ENCODE data around the gene PJVK. TPM values are rescaled to one million over a fixed set of nuclear protein-coding genes. Genes with fewer than 3 reads are reported as not detected.
"Not testable (repeated sequence)": the region's sequence is repeated elsewhere in the genome, so short reads cannot be mapped to it uniquely, and the experiment has no call there.

Gene PJVK, protein sequence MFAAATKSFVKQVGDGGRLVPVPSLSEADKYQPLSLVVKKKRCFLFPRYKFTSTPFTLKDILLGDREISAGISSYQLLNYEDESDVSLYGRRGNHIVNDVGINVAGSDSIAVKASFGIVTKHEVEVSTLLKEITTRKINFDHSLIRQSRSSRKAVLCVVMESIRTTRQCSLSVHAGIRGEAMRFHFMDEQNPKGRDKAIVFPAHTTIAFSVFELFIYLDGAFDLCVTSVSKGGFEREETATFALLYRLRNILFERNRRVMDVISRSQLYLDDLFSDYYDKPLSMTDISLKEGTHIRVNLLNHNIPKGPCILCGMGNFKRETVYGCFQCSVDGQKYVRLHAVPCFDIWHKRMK
- total RNA-seq, result 0.58 and 0.65 TPM in 2 replicates

DNA sequence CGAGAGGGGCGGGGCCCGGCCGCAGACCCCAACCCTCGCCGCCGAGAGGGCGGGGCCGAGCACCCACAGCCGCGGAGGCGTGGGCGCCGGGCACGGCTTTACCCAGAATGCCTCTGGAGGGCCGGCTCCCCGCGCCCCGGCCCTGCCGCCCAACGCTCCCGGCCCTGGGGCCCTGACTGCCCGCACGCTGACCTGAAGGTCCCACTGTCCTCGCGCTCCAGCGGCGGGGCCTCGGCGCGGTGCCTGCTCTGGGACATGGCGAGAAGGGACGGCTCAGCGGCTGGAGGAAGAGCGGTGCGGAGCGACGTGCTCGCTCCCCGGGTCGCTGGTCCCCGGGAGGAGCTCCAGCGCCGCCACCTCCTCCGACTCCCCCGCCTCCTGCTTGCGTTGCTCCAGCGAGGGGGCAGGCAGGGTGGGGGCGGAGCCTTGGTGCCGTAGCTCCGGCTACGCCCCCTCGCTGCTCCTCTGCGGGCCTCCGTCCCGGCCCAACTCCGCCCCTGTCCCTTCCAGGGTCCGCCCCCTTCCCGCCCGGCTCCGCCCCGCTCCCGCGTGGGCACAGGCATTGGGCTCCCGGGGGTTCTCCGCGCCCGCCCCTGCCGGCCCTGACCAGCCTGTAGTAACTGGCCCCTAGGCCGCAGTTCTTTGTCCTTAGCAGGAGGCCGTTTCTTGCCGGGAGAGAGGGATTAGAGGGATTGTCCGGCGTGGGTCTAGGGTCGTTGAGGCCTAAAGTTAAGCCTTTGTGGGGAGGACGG, at the start of gene PJVK, which contains the start of gene PRKRA:
PJVK (plus strand) TSS at position 605 of the 752 bp plus-strand sequence. CDS start 2,032 bp downstream, outside the sequence.
PRKRA (minus strand) TSS at position 402 of the 752 bp plus-strand sequence; CDS start at position 257, 145 bp downstream.
- TF ChIP-seq, protein P1, sequence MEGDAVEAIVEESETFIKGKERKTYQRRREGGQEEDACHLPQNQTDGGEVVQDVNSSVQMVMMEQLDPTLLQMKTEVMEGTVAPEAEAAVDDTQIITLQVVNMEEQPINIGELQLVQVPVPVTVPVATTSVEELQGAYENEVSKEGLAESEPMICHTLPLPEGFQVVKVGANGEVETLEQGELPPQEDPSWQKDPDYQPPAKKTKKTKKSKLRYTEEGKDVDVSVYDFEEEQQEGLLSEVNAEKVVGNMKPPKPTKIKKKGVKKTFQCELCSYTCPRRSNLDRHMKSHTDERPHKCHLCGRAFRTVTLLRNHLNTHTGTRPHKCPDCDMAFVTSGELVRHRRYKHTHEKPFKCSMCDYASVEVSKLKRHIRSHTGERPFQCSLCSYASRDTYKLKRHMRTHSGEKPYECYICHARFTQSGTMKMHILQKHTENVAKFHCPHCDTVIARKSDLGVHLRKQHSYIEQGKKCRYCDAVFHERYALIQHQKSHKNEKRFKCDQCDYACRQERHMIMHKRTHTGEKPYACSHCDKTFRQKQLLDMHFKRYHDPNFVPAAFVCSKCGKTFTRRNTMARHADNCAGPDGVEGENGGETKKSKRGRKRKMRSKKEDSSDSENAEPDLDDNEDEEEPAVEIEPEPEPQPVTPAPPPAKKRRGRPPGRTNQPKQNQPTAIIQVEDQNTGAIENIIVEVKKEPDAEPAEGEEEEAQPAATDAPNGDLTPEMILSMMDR (conservative IDR thresholded peaks at IDR 0.05; ENCODE audit: low read depth, low read length), result no peak
- peak within 1 kb of the TSS; percentile 90 for H3K4me3 ChIP-seq (ENCODE audit: low read depth, low read length)
- DNase-seq (ENCODE audit: low read depth), result peak; percentile 61

- TF ChIP-seq, protein P1 (conservative IDR thresholded peaks at IDR 0.05; ENCODE audit: low read depth, low read length), result no peak
- no peak overlapping the region for H3K4me3 ChIP-seq (ENCODE audit: low read depth, low read length)
- DNase-seq (ENCODE audit: low read depth), result no peak
Observed at GRCh38 chr2:178401994-178402437, 49.2 kb upstream of the PJVK start.

DNA sequence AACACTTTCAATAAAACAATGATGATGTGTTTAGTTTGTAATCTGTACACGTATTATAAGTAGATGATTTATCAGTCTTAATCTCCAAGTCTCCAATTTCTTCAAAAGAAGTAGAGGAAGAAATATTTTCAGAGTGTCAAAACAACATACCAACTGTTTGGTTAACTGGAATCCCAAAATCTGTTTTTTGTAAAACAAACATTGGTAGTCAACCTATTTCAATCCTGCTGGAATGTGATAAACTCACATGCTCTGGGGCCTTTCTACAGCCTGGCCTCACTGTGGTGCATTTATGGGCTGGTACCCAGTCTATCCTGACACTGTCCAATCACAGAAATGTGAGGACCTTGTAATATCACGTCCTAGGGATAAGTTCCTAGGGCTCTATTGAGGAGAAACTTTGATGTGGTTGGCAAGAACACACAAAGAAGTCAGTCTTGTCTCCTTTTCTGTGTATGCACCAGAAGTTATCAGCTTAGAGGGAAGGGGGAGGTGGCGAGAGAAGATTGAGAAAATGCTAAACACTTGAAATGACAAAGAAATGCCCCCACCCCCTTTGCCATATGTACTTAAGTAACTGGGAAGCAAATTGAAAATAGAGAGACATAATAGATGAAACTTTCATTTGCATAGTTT, 47.4 kb upstream of the PJVK start:
- TF ChIP-seq, protein P1 (conservative IDR thresholded peaks at IDR 0.05; ENCODE audit: low read depth, low read length), result no peak
- H3K4me3 ChIP-seq (ENCODE audit: low read depth, low read length), result no peak overlapping the region

GRCh38 chr2:178404368-178404767, 46.8 kb upstream of the PJVK start:
- peak; percentile 10 for DNase-seq (ENCODE audit: low read depth)
- H3K4me3 ChIP-seq (ENCODE audit: low read depth, low read length), result no peak overlapping the region
- TF ChIP-seq, protein P1 (conservative IDR thresholded peaks at IDR 0.05; ENCODE audit: low read depth, low read length), result no peak

More for the DNA sequence above, 47.4 kb upstream of the PJVK start:
- DNase-seq (ENCODE audit: low read depth), result no peak

- no peak overlapping the region for H3K4me3 ChIP-seq (ENCODE audit: low read depth, low read length)
- TF ChIP-seq, protein P1 (conservative IDR thresholded peaks at IDR 0.05; ENCODE audit: low read depth, low read length), result no peak
- no peak for DNase-seq (ENCODE audit: low read depth)
Observed at GRCh38 chr2:178409261-178409660, 41.9 kb upstream of the PJVK start.

- TF ChIP-seq, protein P1 (conservative IDR thresholded peaks at IDR 0.05; ENCODE audit: low read depth, low read length), result no peak
- H3K4me3 ChIP-seq (ENCODE audit: low read depth, low read length), result no peak overlapping the region
- DNase-seq (ENCODE audit: low read depth), result no peak
Observed at GRCh38 chr2:178412047-178412446, 39.1 kb upstream of the PJVK start.

DNA sequence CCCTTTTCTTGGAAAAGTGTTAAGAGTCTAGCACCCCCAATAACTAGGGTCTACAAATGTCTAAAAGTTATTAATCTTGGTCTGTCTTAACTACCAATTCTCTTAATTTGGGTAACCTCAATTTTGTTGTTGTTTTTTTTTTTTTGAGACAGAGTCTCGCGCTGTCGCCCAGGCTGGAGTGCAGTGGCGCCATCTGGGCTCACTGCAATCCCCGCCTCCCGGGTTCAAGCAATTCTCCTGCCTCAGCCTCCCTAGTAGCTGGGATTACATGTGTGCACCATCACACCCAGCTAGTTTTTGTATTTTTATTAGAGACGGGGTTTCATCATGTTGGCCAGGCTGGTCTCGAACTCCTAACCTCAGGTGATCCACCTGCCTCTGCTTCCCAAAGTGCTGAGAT, 38.7 kb upstream of the PJVK start:
- not testable (repeated sequence) for H3K4me3 ChIP-seq (ENCODE audit: low read depth, low read length); DNase-seq (ENCODE audit: low read depth)
